Adrenal gland (tissue), 12 donors: Measurements from ENCODE around the gene TRMT1. TPM values are rescaled to one million over a fixed set of nuclear protein-coding genes. Genes with fewer than 3 reads are reported as not detected.

Source experiments
- DNase-seq, 7 donors: peaks; one replicate each; pipeline ENCODE4 v3.0.0-alpha.2; 2019 to 2020
- H3K27ac ChIP-seq, 5 donors: fragments of 200-600 bp; sonication (generic) in 4 of 5; 1 replicate in 3 of 5; 2 replicates in 2 of 5; pipeline versions ENCODE4 v1.5.1 to v1.8.0; 2016 to 2020; ENCODE audit warnings: mild to moderate bottlenecking in 1 of 5
- H3K27me3 ChIP-seq: fragments of 200-600 bp; 2 replicates; pipeline ENCODE4 v1.8.0; 2021
- H3K36me3 ChIP-seq, 2 donors: fragments of 200-600 bp; replicated peaks in 1 of 2; 1 replicate in 1 of 2; 2 replicates in 1 of 2; pipeline versions ENCODE4 v1.5.1 to v1.8.0; 2018 to 2022
- H3K4me1 ChIP-seq, 2 donors: fragments of 200-600 bp; replicated peaks in 1 of 2; 1 replicate in 1 of 2; 2 replicates in 1 of 2; pipeline versions ENCODE4 v1.5.1 to v1.8.0; 2018 to 2021
- H3K4me3 ChIP-seq, 4 donors: fragments of 200-600 bp; sonication (generic) in 3 of 4; one replicate each; pipeline ENCODE4 v1.5.1; 2016 to 2018
- H3K9me3 ChIP-seq, 3 donors: fragments of 200-600 bp; sonication (generic) in 1 of 3; replicated peaks in 1 of 3; 1 replicate in 2 of 3; 2 replicates in 1 of 3; pipeline versions ENCODE4 v1.5.1 to v1.8.0; 2016 to 2021
- CTCF ChIP-seq, 6 experiments: fragments of 450-650 bp in 4 of 6; fragments of 200-600 bp in 2 of 6; sonication (generic) in 1 of 6; IDR thresholded peaks; 1 replicate in 5 of 6; 2 replicates in 1 of 6; pipeline versions ENCODE4 v1.5.1 to v1.8.0; 2016 to 2021; ENCODE audit warnings: antibody characterized with exemption in 6 of 6, mild to moderate bottlenecking in 2 of 6, moderate library complexity in 1 of 6
- POLR2A ChIP-seq, 2 donors: fragments of 450-650 bp; IDR thresholded peaks; one replicate each; pipeline ENCODE4 v1.6.1; 2017; ENCODE audit warnings: antibody characterized with exemption in 2 of 2, mild to moderate bottlenecking in 2 of 2, moderate library complexity in 1 of 2
- WGBS, 4 donors: extraction: QIAGEN DNeasy Blood & Tissue Kit in 2 of 4; methylation state at CpG; one replicate each; pipeline versions ENCODE4 v1.1.5 to v1.1.7; 2013 to 2017; 5-methylcytosine and 5-hydroxymethylcytosine counted together
- intact Hi-C, 2 donors: fragments of 100-400 bp; cut with DNase I; formaldehyde crosslinking; loops; one replicate each; pipeline versions ENCODE4 v1.14.1 to v1.15.0; 2022 to 2023
- polyA plus RNA-seq, 3 donors: library from polyadenylated mRNA; stranded (reverse); fragments of 200-250 nt in 2 of 3; fragments of 350-450 nt in 1 of 3; fragmentation: Illumina TruSeq in 1 of 3; extraction: RNeasy Lipid Tissue Mini Kit (QIAGEN cat#74804) in 1 of 3; gene quantifications; one replicate each; pipeline ENCODE4 v1.2.3, GENCODE V29; 2013 to 2014
- total RNA-seq, 9 donors: library from RNA; depleted of rRNA in 4 of 9; stranded (reverse); fragments of >200 nt in 4 of 9; fragments of 120-200 nt in 1 of 9; fragmentation: NEBNext Ultra II Directional in 1 of 9; extraction: Animal tissue kit (Norgen Biotek cat#: 25700) in 1 of 9; gene quantifications; one replicate each; pipeline versions ENCODE4 v1.1.0 to v1.2.4, GENCODE V29; 2013 to 2023
- donor health status: healthy with polysubstance abuse.
- donor health status: Bipolar disorder and iron deficiency.
- donor health status: DM: yes; HTN: yes; CAD: no.
- donor health status: DM: no; HTN: no; CAD: no.
- donor health status: DM: no; HTN: no; CAD: no.
- donor health status: DM: yes; HTN: yes; CAD: no.

TRMT1 gene
- total and polyA plus RNA-seq, 12 donors: 13.4 to 229 (median 35.4) TPM

- peak overlapping the region in 1 of 5 donors; percentile 93 for H3K27ac ChIP-seq
- 35 to 46% (median 41%) methylated on average over 20 of the region's 20 CpGs for WGBS, 4 donors
- intact Hi-C loops: no loop called here
- peaks cover 8% of the 10 kb centered on the region for H3K27me3 ChIP-seq
- H3K36me3 ChIP-seq: no peaks in the 10 kb centered on the region
- no peaks in the 10 kb centered on the region for H3K9me3 ChIP-seq
- H3K4me1 ChIP-seq: peaks cover 12 to 21% of the 10 kb centered on the region in 2 donors
- H3K4me3 ChIP-seq: peak overlapping the region in 1 of 4 donors; percentile 48
- no peak for DNase-seq
- TF ChIP-seq CTCF (IDR thresholded peaks at IDR 0.05) (no peak), POLR2A (IDR thresholded peaks at IDR 0.05) (no peak)
Observed at GRCh38 chr19:13097033-13097462, 19.5 kb downstream of the TRMT1 start.

DNA sequence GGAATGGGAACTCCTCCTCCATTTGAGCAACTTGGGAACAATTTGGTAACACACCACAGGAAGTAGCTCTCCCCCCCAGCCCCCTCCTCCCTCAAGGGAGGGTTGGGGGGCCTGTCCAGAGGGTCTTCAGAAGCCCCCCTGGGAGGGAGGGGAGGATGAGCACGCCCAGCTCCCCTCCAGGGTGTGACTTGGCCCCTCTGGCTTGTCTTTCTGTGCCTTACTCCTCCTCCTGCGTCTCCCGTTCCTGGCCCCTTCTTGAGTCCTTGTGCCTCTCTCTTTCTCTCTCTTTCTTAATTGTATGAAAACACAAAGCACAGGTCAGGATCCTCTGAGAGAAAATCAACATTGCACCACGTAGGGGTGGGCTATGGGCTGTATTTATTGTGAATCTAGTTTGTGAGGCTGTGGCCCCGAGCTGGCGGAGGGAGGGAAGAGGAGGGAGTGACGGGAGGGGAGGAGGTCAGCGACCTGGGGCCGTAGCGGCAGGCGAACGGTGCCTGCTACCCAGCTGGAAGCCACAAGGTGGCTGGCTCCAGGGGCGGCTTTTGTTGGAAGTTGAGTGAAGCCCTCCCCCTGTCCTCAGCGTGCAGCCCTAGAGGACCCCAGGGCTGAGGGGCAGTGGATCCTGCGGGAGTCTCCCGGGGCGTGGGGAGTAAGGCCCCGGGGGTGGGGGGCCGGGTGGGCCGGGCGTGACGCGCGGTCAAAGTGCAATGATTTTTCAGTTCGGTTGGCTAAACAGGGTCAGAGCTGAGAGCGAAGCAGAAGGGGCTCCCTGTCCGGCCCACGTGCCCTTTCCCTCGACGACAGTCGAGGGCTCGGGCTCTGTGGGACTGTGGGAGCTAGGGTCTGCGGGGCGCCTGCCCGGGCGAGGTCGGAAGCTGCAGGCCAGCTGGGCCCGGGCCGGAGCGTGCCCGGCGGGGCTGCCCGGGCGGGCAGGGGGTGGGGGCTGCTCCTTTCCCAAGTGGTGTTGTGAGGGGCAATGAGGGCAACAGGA is 20.3 kb downstream of the TRMT1 start:
- Histone ChIP-seq H3K36me3 (no peaks in the 10 kb centered on the region), H3K9me3 (no peaks in the 10 kb centered on the region), H3K27me3 (peaks cover 8% of the 10 kb centered on the region), H3K4me3 (no peak overlapping the region), H3K27ac (peak overlapping the region in 1 of 5 donors; percentile 5), H3K4me1 (peaks cover 12 to 21% of the 10 kb centered on the region in 2 donors)
- TF ChIP-seq CTCF (IDR thresholded peaks at IDR 0.05): peak in 1 of 6 experiments; percentile 22
- no peak for TF ChIP-seq POLR2A (IDR thresholded peaks at IDR 0.05)
- DNase-seq: no peak
- intact Hi-C loops: no loop called here
- 46 to 53% (median 50%) methylated on average over 20 to 44 of the region's 44 CpGs for WGBS, 4 donors

GRCh38 chr19:13095393-13095784 is 21.2 kb downstream of the TRMT1 start:
- no peak overlapping the region for H3K4me3 ChIP-seq
- TF ChIP-seq CTCF (IDR thresholded peaks at IDR 0.05): no peak
- TF ChIP-seq POLR2A (IDR thresholded peaks at IDR 0.05): no peak
- no peaks in the 10 kb centered on the region for H3K9me3 ChIP-seq
- WGBS, 4 donors: 62 to 67% (median 65%) methylated on average over 18 to 25 of the region's 25 CpGs
- peaks cover 8% of the 10 kb centered on the region for H3K27me3 ChIP-seq
- H3K4me1 ChIP-seq: peaks cover 12 to 22% of the 10 kb centered on the region in 2 donors
- no peak overlapping the region for H3K27ac ChIP-seq
- H3K36me3 ChIP-seq: no peaks in the 10 kb centered on the region
- intact Hi-C loops: no loop called here
- DNase-seq: no peak

DNA sequence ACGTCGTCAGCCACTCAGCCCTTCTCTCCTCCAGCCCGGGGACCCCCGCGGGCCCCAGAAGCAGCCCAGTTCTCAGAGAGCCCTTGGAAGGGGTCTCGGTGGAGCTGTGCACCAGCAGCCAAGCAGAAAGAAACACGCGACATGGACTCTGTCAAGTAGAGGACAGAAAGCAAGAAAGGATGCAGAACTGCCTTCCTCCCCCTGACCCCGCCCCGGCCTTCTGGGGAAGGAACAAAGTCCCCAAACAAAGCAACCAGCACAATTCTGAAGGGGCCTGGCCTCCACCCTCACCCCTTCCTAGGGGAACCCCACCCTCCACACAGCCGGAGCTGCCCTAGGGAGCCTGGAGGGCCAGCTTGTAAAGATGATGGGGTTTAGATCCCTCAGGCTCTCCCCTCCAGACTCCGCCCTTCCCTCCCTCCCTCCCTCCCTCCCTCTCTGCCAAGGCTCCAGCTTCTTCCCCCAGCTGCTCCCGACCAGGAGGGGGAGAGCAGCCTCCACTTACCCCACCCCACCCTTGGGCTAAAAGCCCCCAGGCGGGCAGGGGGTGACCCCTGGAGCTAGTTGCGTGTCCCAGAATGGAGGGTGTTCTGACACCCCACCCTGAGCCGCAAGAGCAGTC is 21.7 kb downstream of the TRMT1 start:
- 53 to 81% (median 62%) methylated on average over 12 to 16 of the region's 16 CpGs for WGBS, 4 donors
- intact Hi-C loops: loop anchor here in 1 of 2 donors (5.0 kb wide), 1 partner anchor 113 kb away; no protein-coding TSS in a partner anchor
- Histone ChIP-seq H3K4me3 (no peak overlapping the region), H3K36me3 (no peaks in the 10 kb centered on the region), H3K4me1 (peaks cover 12 to 21% of the 10 kb centered on the region in 2 donors), H3K27me3 (peaks cover 8% of the 10 kb centered on the region), H3K9me3 (no peaks in the 10 kb centered on the region), H3K27ac (no peak overlapping the region)
- DNase-seq: no peak
- TF ChIP-seq POLR2A (IDR thresholded peaks at IDR 0.05): no peak
- TF ChIP-seq CTCF (IDR thresholded peaks at IDR 0.05): no peak
